Measurements from ENCODE around the gene DEFB132. TPM values are rescaled to one million over a fixed set of nuclear protein-coding genes. Genes with fewer than 3 reads are reported as not detected.

DEFB132 gene
- total RNA-seq, 2 donors from 2014 or later: not detected

GRCh38 chr20:290084-290831, 32.7 kb downstream of the DEFB132 start, which contains the start of gene C20orf96:
C20orf96 (minus strand) TSS chr20:290750; CDS start chr20:290610, 140 bp downstream.
- ATAC-seq (replicated peaks in 1 of 2) (peak; percentile 95 to 96), DNase-seq (peak; percentile 90 to 93)
- no peaks in the 10 kb centered on the region for H3K9me3 Mint-ChIP-seq
- H3K4me3 Mint-ChIP-seq: no peak within 1 kb of the TSS
- peaks cover 24% of the 10 kb centered on the region for H3K4me1 Mint-ChIP-seq (ENCODE audit: low read depth)
- H3K27me3 Mint-ChIP-seq (ENCODE audit: low read depth): no peaks in the 10 kb centered on the region
- H3K36me3 Mint-ChIP-seq (ENCODE audit: insufficient read depth in 2 of 2): no peaks in the 10 kb centered on the region
- peak within 1 kb of the TSS; percentile 86 for H3K27ac Mint-ChIP-seq

GRCh38 chr20:294602-295001, 37.1 kb downstream of the DEFB132 start:
- no peaks in the 10 kb centered on the region for H3K9me3 Mint-ChIP-seq
- no peak for DNase-seq
- no peaks in the 10 kb centered on the region for H3K27me3 Mint-ChIP-seq (ENCODE audit: low read depth)
- H3K36me3 Mint-ChIP-seq (ENCODE audit: insufficient read depth in 2 of 2): peaks cover 6 to 16% of the 10 kb centered on the region in 2 donors
- H3K4me1 Mint-ChIP-seq (ENCODE audit: low read depth): peaks cover 31% of the 10 kb centered on the region
- no peak overlapping the region for H3K4me3 Mint-ChIP-seq
- no peak overlapping the region for H3K27ac Mint-ChIP-seq
- ATAC-seq (replicated peaks in 1 of 2): no peak

- Mint-ChIP-seq H3K4me1 (ENCODE audit: low read depth) (peaks cover 37% of the 10 kb centered on the region), H3K9me3 (no peaks in the 10 kb centered on the region), H3K36me3 (ENCODE audit: insufficient read depth in 2 of 2) (peaks cover 8 to 19% of the 10 kb centered on the region in 2 donors), H3K27ac (peak overlapping the region; percentile 80), H3K27me3 (ENCODE audit: low read depth) (no peaks in the 10 kb centered on the region), H3K4me3 (peak overlapping the region; percentile 91 to 100)
- no peak for ATAC-seq (replicated peaks in 1 of 2)
- no peak for DNase-seq
These were observed 38.3 kb downstream of the DEFB132 start for GRCh38 chr20:295804-296203.

- peak; percentile 91 for DNase-seq
- Mint-ChIP-seq H3K4me1 (ENCODE audit: low read depth) (peaks cover 52% of the 10 kb centered on the region), H3K9me3 (no peaks in the 10 kb centered on the region), H3K27me3 (ENCODE audit: low read depth) (no peaks in the 10 kb centered on the region), H3K36me3 (ENCODE audit: insufficient read depth in 2 of 2) (peaks cover 8 to 21% of the 10 kb centered on the region in 2 donors), H3K4me3 (peak within 1 kb of the TSS; percentile 99 to 100), H3K27ac (peak within 1 kb of the TSS; percentile 99)
- peak; percentile 88 to 90 for ATAC-seq (replicated peaks in 1 of 2)
These were observed 39.8 kb downstream of the DEFB132 start, which contains the start of gene ZCCHC3 for GRCh38 chr20:297098-297924. ZCCHC3 (plus strand) TSS chr20:297570; CDS start chr20:297587, 17 bp downstream.

- H3K27ac Mint-ChIP-seq: peak overlapping the region; percentile 98
- no peaks in the 10 kb centered on the region for H3K9me3 Mint-ChIP-seq
- H3K36me3 Mint-ChIP-seq (ENCODE audit: insufficient read depth in 2 of 2): peaks cover 8 to 21% of the 10 kb centered on the region in 2 donors
- peak overlapping the region; percentile 99 to 100 for H3K4me3 Mint-ChIP-seq
- DNase-seq: peak; percentile 48 to 50
- H3K4me1 Mint-ChIP-seq (ENCODE audit: low read depth): peaks cover 56% of the 10 kb centered on the region
- no peaks in the 10 kb centered on the region for H3K27me3 Mint-ChIP-seq (ENCODE audit: low read depth)
- ATAC-seq (replicated peaks in 1 of 2): peak; percentile 9 to 31
These were observed 40.6 kb downstream of the DEFB132 start for GRCh38 chr20:297925-298775.

GRCh38 chr20:298776-299391, 41.4 kb downstream of the DEFB132 start:
- no peak for DNase-seq
- H3K4me3 Mint-ChIP-seq: peak overlapping the region; percentile 99 to 100
- H3K4me1 Mint-ChIP-seq (ENCODE audit: low read depth): peaks cover 56% of the 10 kb centered on the region
- peak overlapping the region; percentile 98 for H3K27ac Mint-ChIP-seq
- no peaks in the 10 kb centered on the region for H3K9me3 Mint-ChIP-seq
- no peaks in the 10 kb centered on the region for H3K27me3 Mint-ChIP-seq (ENCODE audit: low read depth)
- ATAC-seq (replicated peaks in 1 of 2): no peak
- H3K36me3 Mint-ChIP-seq (ENCODE audit: insufficient read depth in 2 of 2): peaks cover 8 to 21% of the 10 kb centered on the region in 2 donors

- DNase-seq: no peak
- Mint-ChIP-seq H3K9me3 (no peaks in the 10 kb centered on the region), H3K36me3 (ENCODE audit: insufficient read depth in 2 of 2) (peaks cover 8 to 21% of the 10 kb centered on the region in 2 donors), H3K27ac (peak overlapping the region; percentile 18), H3K27me3 (ENCODE audit: low read depth) (no peaks in the 10 kb centered on the region), H3K4me3 (peak overlapping the region; percentile 99 to 100), H3K4me1 (ENCODE audit: low read depth) (peaks cover 56% of the 10 kb centered on the region)
- ATAC-seq (replicated peaks in 1 of 2): no peak
These were observed 42.9 kb downstream of the DEFB132 start for GRCh38 chr20:300345-300990.

- peak overlapping the region; percentile 29 to 71 for H3K4me3 Mint-ChIP-seq
- H3K27me3 Mint-ChIP-seq (ENCODE audit: low read depth): no peaks in the 10 kb centered on the region
- DNase-seq (peak in 1 of 2 donors; percentile 29), ATAC-seq (replicated peaks in 1 of 2) (peak; percentile 59 to 73)
- peaks cover 41% of the 10 kb centered on the region for H3K4me1 Mint-ChIP-seq (ENCODE audit: low read depth)
- peaks cover 8 to 21% of the 10 kb centered on the region in 2 donors for H3K36me3 Mint-ChIP-seq (ENCODE audit: insufficient read depth in 2 of 2)
- no peak overlapping the region for H3K27ac Mint-ChIP-seq
- peaks cover 0 to 1% of the 10 kb centered on the region in 2 donors for H3K9me3 Mint-ChIP-seq
These were observed 44.6 kb downstream of the DEFB132 start for GRCh38 chr20:301886-302848.

GRCh38 chr20:305745-306144, 48.2 kb downstream of the DEFB132 start:
- H3K36me3 Mint-ChIP-seq (ENCODE audit: insufficient read depth in 2 of 2): peaks cover 0 to 2% of the 10 kb centered on the region in 2 donors
- no peak for ATAC-seq (replicated peaks in 1 of 2)
- DNase-seq: no peak
- no peak overlapping the region for H3K27ac Mint-ChIP-seq
- peaks cover 37% of the 10 kb centered on the region for H3K4me1 Mint-ChIP-seq (ENCODE audit: low read depth)
- H3K27me3 Mint-ChIP-seq (ENCODE audit: low read depth): no peaks in the 10 kb centered on the region
- H3K9me3 Mint-ChIP-seq: peaks cover 0 to 1% of the 10 kb centered on the region in 2 donors
- no peak overlapping the region for H3K4me3 Mint-ChIP-seq

- no peaks in the 10 kb centered on the region for H3K27me3 Mint-ChIP-seq (ENCODE audit: low read depth)
- no peak overlapping the region for H3K27ac Mint-ChIP-seq
- DNase-seq: no peak
- no peak overlapping the region for H3K4me3 Mint-ChIP-seq
- ATAC-seq (replicated peaks in 1 of 2): no peak
- H3K9me3 Mint-ChIP-seq: peaks cover 1 to 2% of the 10 kb centered on the region in 2 donors
- peaks cover 0 to 2% of the 10 kb centered on the region in 2 donors for H3K36me3 Mint-ChIP-seq (ENCODE audit: insufficient read depth in 2 of 2)
- peaks cover 21% of the 10 kb centered on the region for H3K4me1 Mint-ChIP-seq (ENCODE audit: low read depth)
These were observed 51.0 kb downstream of the DEFB132 start for GRCh38 chr20:308427-309038.
